Thyroid gland (tissue), 4 donors: ENCODE results near the gene FBP2. TPM values are rescaled to one million over a fixed set of nuclear protein-coding genes. Genes with fewer than 3 reads are reported as not detected.

Experiments used
- DNase-seq, 2 donors: peaks; one replicate each; pipeline ENCODE4 v3.0.0-alpha.2; 2019
- H3K27ac ChIP-seq, 3 donors: fragments of 200-600 bp; sonication (generic); 1 replicate in 2 of 3; 2 replicates in 1 of 3; pipeline ENCODE4 v1.5.1; 2016 to 2019; ENCODE audit warnings: mild to moderate bottlenecking in 1 of 3, moderate library complexity in 1 of 3
- H3K27me3 ChIP-seq: fragments of 200-600 bp; sonication (generic); one replicate; pipeline ENCODE4 v1.5.1; 2019
- H3K36me3 ChIP-seq, 2 donors: fragments of 200-600 bp; sonication (generic); one replicate each; pipeline ENCODE4 v1.5.1; 2016 to 2019
- H3K4me1 ChIP-seq, 2 donors: fragments of 200-600 bp; sonication (generic); one replicate each; pipeline ENCODE4 v1.5.1; 2017 to 2019
- H3K4me3 ChIP-seq, 3 donors: fragments of 200-600 bp; sonication (generic); replicated peaks in 1 of 3; 1 replicate in 2 of 3; 2 replicates in 1 of 3; pipeline ENCODE4 v1.5.1; 2016; ENCODE audit warnings: mild to moderate bottlenecking in 1 of 3
- H3K9me3 ChIP-seq: fragments of 200-600 bp; sonication (generic); one replicate; pipeline ENCODE4 v1.5.1; 2017
- CTCF ChIP-seq, 6 experiments: fragments of 200-600 bp in 3 of 6; fragments of 450-650 bp in 3 of 6; sonication (generic) in 3 of 6; IDR thresholded peaks; one replicate each; pipeline ENCODE4 v1.5.1; 2016 to 2019; ENCODE audit warnings: antibody characterized with exemption in 6 of 6, mild to moderate bottlenecking in 2 of 6, inconsistent platforms in 1 of 6, moderate library complexity in 1 of 6
- POLR2A ChIP-seq, 2 donors: fragments of 450-650 bp; IDR thresholded peaks; one replicate each; pipeline ENCODE4 v1.6.1; 2017; ENCODE audit warnings: antibody characterized with exemption in 2 of 2, mild to moderate bottlenecking in 2 of 2, moderate library complexity in 1 of 2
- WGBS, 2 donors: methylation state at CpG; one replicate each; pipeline ENCODE4 v1.1.5; 2017; 5-methylcytosine and 5-hydroxymethylcytosine counted together
- intact Hi-C: fragments of 100-400 bp; cut with DNase I; formaldehyde crosslinking; loops from one replicate; pipeline ENCODE4 v1.15.1; 2023
- total RNA-seq, 4 donors: library from RNA; depleted of rRNA; stranded (reverse); fragments of >200 nt; gene quantifications; one replicate each; pipeline ENCODE4 v1.2.3, GENCODE V29; 2016

FBP2 gene
- total RNA-seq, 4 donors from 2014 or later = not detected

GRCh38 chr9:94538908-94539307 lies 54.7 kb downstream of the FBP2 start:
- H3K27me3 ChIP-seq = no peaks in the 10 kb centered on the region
- 92 to 97% methylated on average over 4 of the region's 4 CpGs for WGBS, 2 donors
- TF ChIP-seq POLR2A (IDR thresholded peaks at IDR 0.05) (no peak), CTCF (IDR thresholded peaks at IDR 0.05) (no peak)
- H3K4me3 ChIP-seq = no peak overlapping the region
- intact Hi-C loops = no loop called here
- no peaks in the 10 kb centered on the region for H3K4me1 ChIP-seq
- H3K36me3 ChIP-seq = no peaks in the 10 kb centered on the region
- H3K9me3 ChIP-seq = no peaks in the 10 kb centered on the region
- no peak for DNase-seq
- no peak overlapping the region for H3K27ac ChIP-seq

- Histone ChIP-seq H3K36me3 (no peaks in the 10 kb centered on the region), H3K4me3 (no peak overlapping the region), H3K9me3 (no peaks in the 10 kb centered on the region), H3K27me3 (no peaks in the 10 kb centered on the region), H3K27ac (no peak overlapping the region), H3K4me1 (no peaks in the 10 kb centered on the region)
- 87 to 88% methylated on average over 4 of the region's 4 CpGs for WGBS, 2 donors
- no peak for DNase-seq
- TF ChIP-seq CTCF (IDR thresholded peaks at IDR 0.05) (no peak), POLR2A (IDR thresholded peaks at IDR 0.05) (no peak)
- intact Hi-C loops = no loop called here
These were observed 58.7 kb downstream of the FBP2 start for GRCh38 chr9:94534901-94535300.

GRCh38 chr9:94533601-94534000 lies 60.0 kb downstream of the FBP2 start:
- 86 to 89% methylated on average over 10 of the region's 10 CpGs for WGBS, 2 donors
- TF ChIP-seq POLR2A (IDR thresholded peaks at IDR 0.05) = no peak
- TF ChIP-seq CTCF (IDR thresholded peaks at IDR 0.05) = no peak

GRCh38 chr9:94533155-94533554 lies 60.5 kb downstream of the FBP2 start:
- Histone ChIP-seq H3K27me3 (no peaks in the 10 kb centered on the region), H3K36me3 (no peaks in the 10 kb centered on the region), H3K27ac (no peak overlapping the region), H3K4me3 (no peak overlapping the region), H3K4me1 (no peaks in the 10 kb centered on the region), H3K9me3 (no peaks in the 10 kb centered on the region)
- no peak for DNase-seq
- TF ChIP-seq CTCF (IDR thresholded peaks at IDR 0.05) = no peak
- no peak for TF ChIP-seq POLR2A (IDR thresholded peaks at IDR 0.05)
- intact Hi-C loops = no loop called here
- WGBS, 2 donors = 91 to 92% methylated on average over 1 of the region's 1 CpG

More at GRCh38 chr9:94533601-94534000, 60.0 kb downstream of the FBP2 start:
- Histone ChIP-seq H3K4me1 (no peaks in the 10 kb centered on the region), H3K27me3 (no peaks in the 10 kb centered on the region), H3K9me3 (no peaks in the 10 kb centered on the region), H3K4me3 (no peak overlapping the region), H3K27ac (no peak overlapping the region), H3K36me3 (no peaks in the 10 kb centered on the region)
- DNase-seq = no peak
- intact Hi-C loops = no loop called here

GRCh38 chr9:94528886-94529285 lies 64.7 kb downstream of the FBP2 start:
- intact Hi-C loops = no loop called here
- Histone ChIP-seq H3K27ac (no peak overlapping the region), H3K27me3 (no peaks in the 10 kb centered on the region), H3K36me3 (no peaks in the 10 kb centered on the region), H3K4me3 (no peak overlapping the region), H3K9me3 (no peaks in the 10 kb centered on the region), H3K4me1 (no peaks in the 10 kb centered on the region)
- WGBS, 2 donors = 94 to 97% methylated on average over 4 of the region's 4 CpGs
- TF ChIP-seq POLR2A (IDR thresholded peaks at IDR 0.05) (no peak), CTCF (IDR thresholded peaks at IDR 0.05) (no peak)
- DNase-seq = no peak
